ENCODE measurements around the gene SETBP1. TPM values are rescaled to one million over a fixed set of nuclear protein-coding genes. Genes with fewer than 3 reads are reported as not detected.

SETBP1 gene
- total RNA-seq, 1 donor from 2014 or later: 39.5 TPM

DNA sequence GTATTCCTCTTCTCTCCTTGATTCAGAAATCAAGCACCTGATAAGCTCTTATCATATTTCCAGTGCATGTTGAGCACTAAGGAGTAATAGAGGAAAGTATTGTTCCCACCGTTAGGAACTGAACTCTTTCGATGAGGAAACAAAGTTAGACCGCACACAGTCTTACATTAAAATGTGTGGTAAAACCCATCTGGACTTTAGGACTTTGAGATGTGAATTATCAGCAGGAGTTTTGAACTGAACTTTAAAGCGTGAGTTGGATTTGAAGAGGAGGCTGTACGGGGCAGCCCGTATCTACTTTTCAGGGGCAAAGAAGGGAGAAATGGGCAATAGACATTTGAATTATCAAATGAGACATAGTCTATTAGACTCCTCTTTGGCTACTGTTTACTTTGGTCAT lies 134.4 kb downstream of the SETBP1 start:
- Histone ChIP-seq H3K27ac (no peak overlapping the region), H3K4me3 (no peak overlapping the region), H3K27me3 (no peaks in the 10 kb centered on the region), H3K4me1 (no peaks in the 10 kb centered on the region), H3K9me3 (no peaks in the 10 kb centered on the region), H3K36me3 (no peaks in the 10 kb centered on the region)
- no peak for DNase-seq
- TF ChIP-seq, protein P1, sequence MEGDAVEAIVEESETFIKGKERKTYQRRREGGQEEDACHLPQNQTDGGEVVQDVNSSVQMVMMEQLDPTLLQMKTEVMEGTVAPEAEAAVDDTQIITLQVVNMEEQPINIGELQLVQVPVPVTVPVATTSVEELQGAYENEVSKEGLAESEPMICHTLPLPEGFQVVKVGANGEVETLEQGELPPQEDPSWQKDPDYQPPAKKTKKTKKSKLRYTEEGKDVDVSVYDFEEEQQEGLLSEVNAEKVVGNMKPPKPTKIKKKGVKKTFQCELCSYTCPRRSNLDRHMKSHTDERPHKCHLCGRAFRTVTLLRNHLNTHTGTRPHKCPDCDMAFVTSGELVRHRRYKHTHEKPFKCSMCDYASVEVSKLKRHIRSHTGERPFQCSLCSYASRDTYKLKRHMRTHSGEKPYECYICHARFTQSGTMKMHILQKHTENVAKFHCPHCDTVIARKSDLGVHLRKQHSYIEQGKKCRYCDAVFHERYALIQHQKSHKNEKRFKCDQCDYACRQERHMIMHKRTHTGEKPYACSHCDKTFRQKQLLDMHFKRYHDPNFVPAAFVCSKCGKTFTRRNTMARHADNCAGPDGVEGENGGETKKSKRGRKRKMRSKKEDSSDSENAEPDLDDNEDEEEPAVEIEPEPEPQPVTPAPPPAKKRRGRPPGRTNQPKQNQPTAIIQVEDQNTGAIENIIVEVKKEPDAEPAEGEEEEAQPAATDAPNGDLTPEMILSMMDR (IDR thresholded peaks at IDR 0.05): no peak
- ATAC-seq: no peak
- intact Hi-C loops (cut with DNase I): no loop called here

GRCh38 chr18:44816050-44816449 lies 135.4 kb downstream of the SETBP1 start:
- TF ChIP-seq, protein P1 (IDR thresholded peaks at IDR 0.05): no peak
- H3K36me3 ChIP-seq: no peaks in the 10 kb centered on the region
- DNase-seq (no peak), ATAC-seq (no peak)
- no peaks in the 10 kb centered on the region for H3K9me3 ChIP-seq
- no peak overlapping the region for H3K27ac ChIP-seq
- intact Hi-C loops (cut with DNase I): no loop called here
- H3K4me1 ChIP-seq: no peaks in the 10 kb centered on the region
- H3K4me3 ChIP-seq: no peak overlapping the region
- no peaks in the 10 kb centered on the region for H3K27me3 ChIP-seq

DNA sequence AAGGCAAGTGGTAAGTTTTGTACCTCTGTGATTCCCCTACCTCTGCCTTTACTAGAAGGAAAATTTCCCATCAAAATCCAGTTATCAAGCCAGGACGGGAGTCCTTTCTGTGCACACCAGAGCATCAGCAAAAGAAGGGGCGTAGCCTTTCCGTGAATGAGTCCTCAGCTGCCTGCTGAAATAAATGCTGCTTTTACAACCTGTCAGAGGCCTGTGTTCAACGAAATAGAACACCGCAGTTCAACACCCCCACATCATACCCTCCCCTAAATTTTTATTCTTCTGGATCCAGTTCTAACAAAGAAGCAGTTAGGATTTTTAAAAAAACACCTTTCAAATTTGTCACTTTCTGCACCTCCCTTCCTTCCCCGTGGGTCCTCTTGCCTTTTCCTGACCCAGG lies 135.8 kb downstream of the SETBP1 start:
- no peak overlapping the region for H3K27ac ChIP-seq
- TF ChIP-seq, protein P1 (IDR thresholded peaks at IDR 0.05): no peak
- no peaks in the 10 kb centered on the region for H3K4me1 ChIP-seq
- H3K27me3 ChIP-seq: no peaks in the 10 kb centered on the region
- no peaks in the 10 kb centered on the region for H3K36me3 ChIP-seq
- no peak overlapping the region for H3K4me3 ChIP-seq
- intact Hi-C loops (cut with DNase I): no loop called here
- DNase-seq: no peak
- ATAC-seq: no peak
- no peaks in the 10 kb centered on the region for H3K9me3 ChIP-seq

GRCh38 chr18:44817831-44818473 lies 137.3 kb downstream of the SETBP1 start:
- no peak for ATAC-seq
- no peak for DNase-seq
- Histone ChIP-seq H3K27ac (no peak overlapping the region), H3K36me3 (no peaks in the 10 kb centered on the region), H3K4me3 (no peak overlapping the region), H3K9me3 (no peaks in the 10 kb centered on the region), H3K27me3 (no peaks in the 10 kb centered on the region), H3K4me1 (no peaks in the 10 kb centered on the region)
- intact Hi-C loops (cut with DNase I): no loop called here
- TF ChIP-seq, protein P1 (IDR thresholded peaks at IDR 0.05): no peak

DNA sequence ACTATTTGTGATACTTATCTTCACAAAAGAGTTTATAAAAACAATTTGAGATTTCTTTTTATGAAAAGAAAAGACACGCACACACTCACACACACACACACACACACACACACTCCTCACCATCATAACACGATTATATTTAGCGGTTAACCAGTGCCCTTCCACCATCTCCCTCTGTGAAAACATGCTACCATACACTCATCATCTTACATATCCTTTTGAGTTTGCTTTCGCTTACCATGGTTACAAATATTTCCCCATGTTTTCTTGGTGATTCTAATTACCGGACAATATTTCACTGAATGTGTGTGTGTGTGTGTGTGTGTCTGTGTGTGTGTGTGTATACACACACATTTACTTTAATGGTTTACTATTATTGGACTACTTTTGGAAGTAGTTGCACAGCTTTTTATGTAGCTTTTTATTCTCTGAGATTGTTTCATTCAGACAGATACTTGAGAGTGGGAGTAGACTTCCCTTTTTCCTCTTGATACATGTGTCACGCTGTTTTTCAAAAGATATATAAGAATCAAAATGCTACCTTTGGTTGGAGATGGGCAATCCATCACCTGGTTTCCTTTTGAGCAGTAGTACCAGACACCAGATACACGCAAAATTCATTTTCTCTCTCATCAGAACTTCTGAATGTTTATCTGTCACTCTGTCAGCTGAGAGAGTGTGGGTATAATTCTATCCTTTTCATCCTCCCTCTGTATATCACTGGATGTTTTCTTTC lies 138.1 kb downstream of the SETBP1 start:
- no peaks in the 10 kb centered on the region for H3K9me3 ChIP-seq
- intact Hi-C loops (cut with DNase I): no loop called here
- no peaks in the 10 kb centered on the region for H3K36me3 ChIP-seq
- no peak overlapping the region for H3K27ac ChIP-seq
- no peak overlapping the region for H3K4me3 ChIP-seq
- H3K27me3 ChIP-seq: no peaks in the 10 kb centered on the region
- ATAC-seq (no peak), DNase-seq (no peak)
- TF ChIP-seq, protein P1 (IDR thresholded peaks at IDR 0.05): no peak
- H3K4me1 ChIP-seq: no peaks in the 10 kb centered on the region
